ENCODE results near the gene MYCL. TPM values are rescaled to one million over a fixed set of nuclear protein-coding genes. Genes with fewer than 3 reads are reported as not detected.

Gene MYCL
- polyA plus RNA-seq, 2 of the 4 experiments (the other 2 are of a cell fraction), result 0.68 to 1.3 TPM

- DNase-seq (ENCODE audit: low read depth in 1 of 2, low spot score in 1 of 2) (no peak), ATAC-seq (no peak), FAIRE-seq (no peak)
- WGBS (ENCODE audit: missing lambda C conversion rate), result 14% methylated on average over 3 of the region's 3 CpGs
- Histone ChIP-seq H3K4me1 (no peaks in the 10 kb centered on the region), H3K4me2 (no peak overlapping the region), H3K4me3 (no peak overlapping the region), H3K27ac (no peak overlapping the region), H3K9me3 (peaks cover 11% of the 10 kb centered on the region; the same call in 2 of the 3 replicates)
- TF ChIP-seq MAZ (IDR thresholded peaks at IDR 0.05; ENCODE audit: borderline replicate concordance, low read depth, low read length) (no peak), MYC (IDR thresholded peaks at IDR 0.05; ENCODE audit: borderline replicate concordance, low read length) (no peak), EHMT2 (IDR thresholded peaks at IDR 0.05; ENCODE audit: low read depth) (no peak), CBX2 (IDR thresholded peaks at IDR 0.05; ENCODE audit: borderline replicate concordance, low read depth) (no peak), REST (IDR thresholded peaks at IDR 0.05) (no peak), EHF (CRISPR knock-in tag; IDR thresholded peaks at IDR 0.05) (no peak), TFCP2L1 (CRISPR knock-in tag; IDR thresholded peaks at IDR 0.05) (no peak), POLR2A (IDR thresholded peaks at IDR 0.05; ENCODE audit: low read length) (no peak), FOSL2 (IDR thresholded peaks at IDR 0.05) (no peak), FOSL2 (CRISPR knock-in tag; IDR thresholded peaks at IDR 0.05) (no peak), CEBPB (IDR thresholded peaks at IDR 0.05) (no peak), NR3C1 (IDR thresholded peaks at IDR 0.05) (no peak), E2F6 (IDR thresholded peaks at IDR 0.05; ENCODE audit: borderline replicate concordance, low read depth) (no peak), HES2 (IDR thresholded peaks at IDR 0.05) (no peak), CBX8 (IDR thresholded peaks at IDR 0.05) (no peak), BHLHE40 (IDR thresholded peaks at IDR 0.05; ENCODE audit: low read depth, low read length) (no peak), CHD4 (IDR thresholded peaks at IDR 0.05; ENCODE audit: borderline replicate concordance) (no peak), CTCF (IDR thresholded peaks at IDR 0.05) (no peak), PHF8 (IDR thresholded peaks at IDR 0.05; ENCODE audit: borderline replicate concordance, low read depth) (no peak)
- POLR2A ChIA-PET, result no interaction called here
- CTCF ChIA-PET, result interaction anchor here (0.7 to 2.5 kb wide), 7 partner anchors 8 to 125 kb away, joined by 4 to 19 read pairs (median 5); no protein-coding TSS in a partner anchor
These were observed 6.1 kb upstream of the MYCL start for GRCh38 chr1:39907528-39908453.

GRCh38 chr1:39905172-39905571, 3.5 kb upstream of the MYCL start:
- Histone ChIP-seq H3K27ac (no peak overlapping the region), H3K9me3 (peaks cover 11% of the 10 kb centered on the region; the same call in 2 of the 3 replicates), H3K4me2 (no peak overlapping the region), H3K4me3 (no peak overlapping the region), H3K4me1 (peaks cover 5% of the 10 kb centered on the region; the same call in 2 of the 3 replicates)
- no peak for DNase-seq (ENCODE audit: low read depth in 1 of 2, low spot score in 1 of 2)
- ChIA-PET POLR2A (no interaction called here), CTCF (no interaction called here)
- no peak for ATAC-seq
- no peak for FAIRE-seq
- 83% methylated on average over 4 of the region's 4 CpGs for WGBS (ENCODE audit: missing lambda C conversion rate)
- no peak for TF ChIP-seq ZSCAN20 (CRISPR knock-in tag; IDR thresholded peaks at IDR 0.05)

Measured in A549 (cell line).